ENCODE results near the gene SLC36A1. TPM values are rescaled to one million over a fixed set of nuclear protein-coding genes. Genes with fewer than 3 reads are reported as not detected.

SLC36A1 gene
- total and polyA plus RNA-seq, 2 of the 8 experiments (the other 6 are each of a cell fraction or from before 2014, with no cell fraction given), result 6.6 to 9.6 TPM

DNA sequence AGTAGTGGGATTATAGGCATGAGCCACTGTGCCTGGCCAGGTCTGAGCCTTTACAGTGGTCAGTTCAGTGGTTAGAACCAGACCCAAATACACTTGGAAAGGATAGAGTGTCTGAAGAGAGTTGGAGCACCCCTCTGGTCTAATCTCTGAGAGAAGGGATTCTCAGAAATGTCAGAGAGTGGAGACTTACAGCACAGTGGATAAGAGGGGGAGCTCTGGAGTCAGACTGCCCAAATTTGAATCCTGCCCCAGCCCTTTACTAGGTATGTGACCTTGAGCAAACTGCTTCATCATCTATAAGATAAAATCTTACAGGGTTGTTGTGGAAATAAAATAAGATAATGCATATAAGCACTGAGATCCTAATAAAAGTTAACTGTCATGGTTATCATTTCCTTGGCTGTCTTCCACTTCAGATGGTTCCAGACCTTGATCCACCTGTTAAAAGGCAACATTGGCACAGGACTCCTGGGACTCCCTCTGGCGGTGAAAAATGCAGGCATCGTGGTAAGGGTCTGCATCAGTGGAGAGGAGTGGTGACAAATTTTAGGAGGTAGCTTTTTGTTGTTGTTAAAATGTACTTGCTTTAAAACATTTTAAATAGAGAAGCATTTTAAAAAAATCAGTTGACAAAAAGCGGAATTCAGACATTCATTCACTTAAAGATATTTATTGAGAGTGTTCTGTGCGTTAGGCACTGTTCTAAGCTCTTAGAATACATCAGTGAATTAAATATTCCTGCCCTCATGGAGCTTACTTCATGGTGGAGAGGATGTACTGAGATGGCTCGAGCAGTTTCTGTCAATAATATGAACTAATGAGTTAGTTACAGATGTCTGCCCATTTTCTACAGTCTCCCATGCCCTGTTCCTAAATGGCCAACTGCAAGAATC lies 16.0 kb downstream of the SLC36A1 start:
- Histone ChIP-seq H2BK5ac (ENCODE audit: low read depth, low read length) (no peak overlapping the region), H2AFZ (ENCODE audit: low read length) (no peak overlapping the region), H3K14ac (ENCODE audit: insufficient read length) (no peak overlapping the region), H3K4me1 (replicated peaks in 1 of 4; ENCODE audit: control insufficient read depth in 3 of 4, insufficient read depth in 4 of 4, low read length in 3 of 4) (no peaks in the 10 kb centered on the region), H3K23me2 (ENCODE audit: low read depth, low read length) (no peaks in the 10 kb centered on the region; the same call in 1 of the 2 replicates), H2BK120ac (replicated peaks; ENCODE audit: low read depth, low read length) (no peak overlapping the region), H2BK20ac (ENCODE audit: low read length) (no peak overlapping the region), H4K8ac (ENCODE audit: extremely low read depth, insufficient read depth, low read length) (no peak overlapping the region), H3K27ac (ENCODE audit: low read depth, low read length) (no peak overlapping the region), H3K4me3 (ENCODE audit: extremely low read depth in 1 of 4, insufficient read depth in 2 of 4, low read depth in 3 of 4, low read length in 4 of 4) (no peak overlapping the region), H3K23ac (ENCODE audit: insufficient read length) (no peak overlapping the region), H3K4ac (replicated peaks; ENCODE audit: insufficient read length, low read depth, low read length) (no peak overlapping the region), H3K4me2 (ENCODE audit: insufficient read depth in 1 of 2, low read depth in 2 of 2, low read length in 2 of 2) (no peak overlapping the region), H4K91ac (replicated peaks; ENCODE audit: insufficient read length, low read length) (no peak overlapping the region), H2BK15ac (ENCODE audit: low read length) (no peak overlapping the region), H3K36me3 (ENCODE audit: control insufficient read depth in 2 of 4, insufficient read depth in 4 of 4, low read length in 3 of 4) (peaks cover 0 to 5% (median 0%) of the 10 kb centered on the region in 4 experiments; a peak in 1 of 8 replicates), H3K18ac (ENCODE audit: extremely low read depth, low read length) (no peak overlapping the region), H4K20me1 (replicated peaks in 1 of 2; ENCODE audit: control insufficient read depth in 1 of 2, insufficient read depth in 2 of 2, low read length in 2 of 2) (no peaks in the 10 kb centered on the region), H4K5ac (ENCODE audit: insufficient read length, low read depth, low read length) (no peak overlapping the region), H3K56ac (replicated peaks; ENCODE audit: insufficient read length, low read depth, low read length) (no peak overlapping the region), H3K79me2 (ENCODE audit: control insufficient read depth in 1 of 2, insufficient read depth in 2 of 2, low read length in 2 of 2) (no peaks in the 10 kb centered on the region), H3K79me1 (ENCODE audit: low read depth, low read length) (no peaks in the 10 kb centered on the region; the same call in 1 of the 2 replicates), H2AK5ac (ENCODE audit: low read depth, low read length) (no peak overlapping the region), H2BK12ac (ENCODE audit: low read depth, low read length) (no peak overlapping the region), H3K27me3 (replicated peaks in 1 of 4; ENCODE audit: control insufficient read depth in 3 of 4, extremely low read depth in 1 of 4, insufficient read depth in 3 of 4, low read length in 3 of 4) (no peaks in the 10 kb centered on the region), H3K9ac (replicated peaks in 1 of 4; ENCODE audit: extremely low read depth in 1 of 4, low read depth in 3 of 4, low read length in 3 of 4) (no peak overlapping the region), H3K9me3 (ENCODE audit: insufficient read depth in 2 of 2, low read depth in 1 of 2, low read length in 1 of 2) (no peaks in the 10 kb centered on the region)
- FAIRE-seq, result peak; percentile 90
- ChIA-PET CTCF (ENCODE audit: partially characterized antibody) (interaction anchor here (0.6 to 10.9 kb wide), 57 partner anchors 8 to 1673 kb away, joined by 3 to 136 read pairs (median 5); partner anchors contain the start of genes GM2A and SLC36A1), POLR2A (ENCODE audit: partially characterized antibody) (interaction anchor here (0.9 to 2.0 kb wide), 4 partner anchors 11 to 33 kb away, joined by 3 to 6 read pairs (median 3); partner anchors contain the start of gene SLC36A1)
- WGBS, 2 experiments (ENCODE audit: extremely low coverage in 1 of 2, insufficient coverage in 1 of 2, insufficient read length in 1 of 2, insufficient replicate concordance in 2 of 2, low coverage in 1 of 2, low lambda C conversion rate in 2 of 2, missing lambda C conversion rate in 1 of 2), result 46% methylated on average over 5 of the region's 5 CpGs; no CpG with 5 or more reads in 1 of the 2 experiments
- peak in 1 of 2 experiments; percentile 83 for DNase-seq (ENCODE audit: low read depth in 1 of 2, low spot score in 2 of 2)
- TF ChIP-seq, protein P1, sequence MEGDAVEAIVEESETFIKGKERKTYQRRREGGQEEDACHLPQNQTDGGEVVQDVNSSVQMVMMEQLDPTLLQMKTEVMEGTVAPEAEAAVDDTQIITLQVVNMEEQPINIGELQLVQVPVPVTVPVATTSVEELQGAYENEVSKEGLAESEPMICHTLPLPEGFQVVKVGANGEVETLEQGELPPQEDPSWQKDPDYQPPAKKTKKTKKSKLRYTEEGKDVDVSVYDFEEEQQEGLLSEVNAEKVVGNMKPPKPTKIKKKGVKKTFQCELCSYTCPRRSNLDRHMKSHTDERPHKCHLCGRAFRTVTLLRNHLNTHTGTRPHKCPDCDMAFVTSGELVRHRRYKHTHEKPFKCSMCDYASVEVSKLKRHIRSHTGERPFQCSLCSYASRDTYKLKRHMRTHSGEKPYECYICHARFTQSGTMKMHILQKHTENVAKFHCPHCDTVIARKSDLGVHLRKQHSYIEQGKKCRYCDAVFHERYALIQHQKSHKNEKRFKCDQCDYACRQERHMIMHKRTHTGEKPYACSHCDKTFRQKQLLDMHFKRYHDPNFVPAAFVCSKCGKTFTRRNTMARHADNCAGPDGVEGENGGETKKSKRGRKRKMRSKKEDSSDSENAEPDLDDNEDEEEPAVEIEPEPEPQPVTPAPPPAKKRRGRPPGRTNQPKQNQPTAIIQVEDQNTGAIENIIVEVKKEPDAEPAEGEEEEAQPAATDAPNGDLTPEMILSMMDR (IDR thresholded peaks at IDR 0.05; ENCODE audit: control extremely low read depth in 1 of 3, insufficient read depth in 1 of 3, low read depth in 1 of 3, low read length in 3 of 3), result peak; percentile 81 to 85 (median 82)
- TF ChIP-seq KDM4A (IDR thresholded peaks at IDR 0.05; ENCODE audit: low read depth, low read length, severe bottlenecking) (no peak), BACH1 (IDR thresholded peaks at IDR 0.05; ENCODE audit: low read length) (no peak)
